ENCODE data around the gene STUB1. TPM values are rescaled to one million over a fixed set of nuclear protein-coding genes. Genes with fewer than 3 reads are reported as not detected.

Gene STUB1
- total RNA-seq (100 to 1,000 TPM; 114 to 121 (median 119) TPM), polyA plus RNA-seq (126 TPM)
- long read RNA-seq, donor 1, transcript STUB1-201 (7 exons, 1,472 nt): major isoform, 374 of 411 reads
- long read RNA-seq, donor 1, partial matches to known transcripts: 10 of 411 reads
- long read RNA-seq, donor 1, other reads (novel, unspliced or antisense): 23 of 411 reads
- long read RNA-seq, donor 2, transcript STUB1-201 (7 exons, 1,472 nt): major isoform, 174 of 197 reads
- long read RNA-seq, donor 2, partial matches to known transcripts: 7 of 197 reads
- long read RNA-seq, donor 2, other reads (novel, unspliced or antisense): 12 of 197 reads
- long read RNA-seq, donor 3, transcript STUB1-201 (7 exons, 1,472 nt): major isoform, 27 of 34 reads
- long read RNA-seq, donor 3, partial matches to known transcripts: 4 of 34 reads
- long read RNA-seq, donor 3, other reads (novel, unspliced or antisense): 2 of 34 reads
- long read RNA-seq, donor 4, transcript STUB1-201 (7 exons, 1,472 nt): major isoform, 193 of 207 reads
- long read RNA-seq, donor 4, partial matches to known transcripts: 5 of 207 reads
- long read RNA-seq, donor 4, other reads (novel, unspliced or antisense): 8 of 207 reads

DNA sequence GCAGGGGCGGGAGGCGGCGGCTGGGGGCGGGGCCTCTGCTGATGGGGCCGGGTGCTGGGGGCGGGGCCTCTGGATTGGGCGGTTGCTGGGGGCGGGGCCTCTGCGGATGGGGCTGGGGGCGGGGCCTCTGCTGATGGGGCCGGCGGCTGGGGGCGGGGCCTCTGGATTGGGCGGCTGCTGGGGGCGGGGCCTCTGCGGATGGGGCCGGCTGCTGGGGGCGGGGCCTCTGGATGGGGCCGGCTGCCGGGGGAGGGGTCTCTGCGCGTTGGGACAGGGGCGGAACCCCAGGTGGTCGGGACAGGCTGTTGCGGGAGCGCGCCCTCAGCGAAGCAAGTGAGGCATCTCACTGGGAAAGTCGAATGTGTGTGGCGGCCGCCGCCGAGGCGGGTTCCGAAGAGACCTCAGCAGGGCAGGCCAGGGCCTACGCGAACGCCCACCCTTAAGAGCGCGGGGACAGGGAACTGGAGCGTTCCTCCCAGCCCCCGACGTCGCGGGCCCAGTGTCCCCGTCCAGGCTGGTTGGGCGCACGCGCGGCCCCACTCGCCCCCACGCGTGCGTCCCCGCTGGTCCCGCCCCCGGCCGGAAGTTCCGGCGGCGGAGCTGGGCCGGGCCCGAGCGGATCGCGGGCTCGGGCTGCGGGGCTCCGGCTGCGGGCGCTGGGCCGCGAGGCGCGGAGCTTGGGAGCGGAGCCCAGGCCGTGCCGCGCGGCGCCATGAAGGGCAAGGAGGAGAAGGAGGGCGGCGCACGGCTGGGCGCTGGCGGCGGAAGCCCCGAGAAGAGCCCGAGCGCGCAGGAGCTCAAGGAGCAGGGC lies at the start of gene STUB1:
Gene STUB1 (plus strand): TSS at position 597 of the 811 bp plus-strand sequence. CDS start 116 bp downstream, at position 713.
- WGBS: under 1% methylated on average over 91 of the region's 91 CpGs
- Histone ChIP-seq H3K4me1 (ENCODE audit: control insufficient read depth, insufficient read depth, low read length) (peaks cover 7% of the 10 kb centered on the region), H3K9me3 (ENCODE audit: control insufficient read depth, low read length) (no peaks in the 10 kb centered on the region), H3K27me3 (ENCODE audit: control insufficient read depth, insufficient read depth) (no peaks in the 10 kb centered on the region), H3K4me3 (ENCODE audit: low read length) (peak within 1 kb of the TSS; percentile 77), H3K27ac (ENCODE audit: low read length) (peak within 1 kb of the TSS; percentile 96)
- intact Hi-C loops (cut with DNase I): no loop called here
- peak; percentile 89 to 96 (median 95) for DNase-seq
- peak; percentile 69 to 71 for ATAC-seq

DNA sequence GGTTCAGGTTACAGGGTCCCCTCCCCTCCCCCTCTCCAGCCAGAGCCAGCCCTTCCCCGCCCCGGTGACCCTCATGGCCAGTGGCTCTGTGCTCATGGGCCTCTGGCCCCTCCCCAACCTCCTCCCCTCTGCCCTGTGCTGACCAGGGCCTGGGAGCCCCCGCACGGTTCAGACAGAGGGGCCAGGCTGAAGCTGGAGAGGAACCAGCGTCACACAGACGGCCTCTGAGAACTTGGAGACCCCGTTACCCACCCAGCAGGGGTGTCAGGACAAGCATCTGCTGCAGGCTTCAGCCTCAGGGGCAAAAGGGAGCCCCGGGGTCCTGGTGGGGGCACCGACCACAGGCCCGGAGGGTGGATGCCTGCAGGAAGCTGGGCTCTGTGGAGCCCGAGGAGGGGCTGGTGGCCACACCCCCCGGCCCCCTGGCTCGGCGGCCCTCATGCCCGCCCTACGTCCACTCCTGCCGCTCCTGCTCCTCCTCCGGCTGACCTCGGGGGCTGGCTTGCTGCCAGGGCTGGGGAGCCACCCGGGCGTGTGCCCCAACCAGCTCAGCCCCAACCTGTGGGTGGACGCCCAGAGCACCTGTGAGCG lies 49.3 kb upstream of the STUB1 start, which contains the start of gene WFIKKN1:
Gene WFIKKN1 (plus strand): TSS at position 171 of the 591 bp plus-strand sequence. CDS start 269 bp downstream, at position 440.
- DNase-seq: peak in 2 of 3 donors; percentile 72 to 83
- intact Hi-C loops (cut with DNase I): no loop called here
- WGBS: 5% methylated on average over 23 of the region's 23 CpGs
- Histone ChIP-seq H3K4me3 (ENCODE audit: low read length) (no peak within 1 kb of the TSS), H3K27me3 (ENCODE audit: control insufficient read depth, insufficient read depth) (no peaks in the 10 kb centered on the region), H3K27ac (ENCODE audit: low read length) (no peak within 1 kb of the TSS), H3K9me3 (ENCODE audit: control insufficient read depth, low read length) (no peaks in the 10 kb centered on the region), H3K4me1 (ENCODE audit: control insufficient read depth, insufficient read depth, low read length) (peaks cover 2% of the 10 kb centered on the region)
- ATAC-seq: peak in 1 of 2 donors; percentile 10

DNA sequence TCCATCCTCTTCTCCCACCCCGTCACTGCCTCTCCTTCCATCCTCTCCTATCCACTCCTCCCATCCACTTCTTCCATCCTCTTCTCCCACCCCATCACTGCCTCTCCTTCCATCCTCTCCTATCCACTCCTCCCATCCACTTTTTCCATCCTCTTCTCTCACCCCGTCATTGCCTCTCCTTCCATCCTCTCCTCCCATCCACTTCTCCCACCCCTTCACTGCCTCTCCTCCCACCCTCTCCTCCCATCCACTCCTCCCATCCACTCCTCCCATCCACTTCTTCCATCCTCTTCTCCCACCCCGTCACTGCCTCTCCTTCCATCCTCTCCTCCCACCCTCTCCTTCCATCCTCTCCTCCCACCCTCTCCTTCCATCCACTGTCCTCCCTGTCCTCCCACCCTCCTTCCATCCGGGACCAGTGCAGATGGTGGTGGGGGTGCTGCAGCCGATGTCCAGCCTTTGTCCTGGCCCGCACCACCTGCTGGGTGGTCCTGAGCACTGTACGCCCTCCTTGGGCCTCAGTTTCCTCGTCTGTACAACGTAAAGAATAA lies 48.3 kb upstream of the STUB1 start:
- Histone ChIP-seq H3K27ac (ENCODE audit: low read length) (no peak overlapping the region), H3K4me3 (ENCODE audit: low read length) (no peak overlapping the region), H3K9me3 (ENCODE audit: control insufficient read depth, low read length) (no peaks in the 10 kb centered on the region), H3K27me3 (ENCODE audit: control insufficient read depth, insufficient read depth) (no peaks in the 10 kb centered on the region), H3K4me1 (ENCODE audit: control insufficient read depth, insufficient read depth, low read length) (peaks cover 2% of the 10 kb centered on the region)
- DNase-seq: no peak
- intact Hi-C loops (cut with DNase I): no loop called here
- ATAC-seq: no peak
- WGBS: 50% methylated on average over 9 of the region's 9 CpGs

DNA sequence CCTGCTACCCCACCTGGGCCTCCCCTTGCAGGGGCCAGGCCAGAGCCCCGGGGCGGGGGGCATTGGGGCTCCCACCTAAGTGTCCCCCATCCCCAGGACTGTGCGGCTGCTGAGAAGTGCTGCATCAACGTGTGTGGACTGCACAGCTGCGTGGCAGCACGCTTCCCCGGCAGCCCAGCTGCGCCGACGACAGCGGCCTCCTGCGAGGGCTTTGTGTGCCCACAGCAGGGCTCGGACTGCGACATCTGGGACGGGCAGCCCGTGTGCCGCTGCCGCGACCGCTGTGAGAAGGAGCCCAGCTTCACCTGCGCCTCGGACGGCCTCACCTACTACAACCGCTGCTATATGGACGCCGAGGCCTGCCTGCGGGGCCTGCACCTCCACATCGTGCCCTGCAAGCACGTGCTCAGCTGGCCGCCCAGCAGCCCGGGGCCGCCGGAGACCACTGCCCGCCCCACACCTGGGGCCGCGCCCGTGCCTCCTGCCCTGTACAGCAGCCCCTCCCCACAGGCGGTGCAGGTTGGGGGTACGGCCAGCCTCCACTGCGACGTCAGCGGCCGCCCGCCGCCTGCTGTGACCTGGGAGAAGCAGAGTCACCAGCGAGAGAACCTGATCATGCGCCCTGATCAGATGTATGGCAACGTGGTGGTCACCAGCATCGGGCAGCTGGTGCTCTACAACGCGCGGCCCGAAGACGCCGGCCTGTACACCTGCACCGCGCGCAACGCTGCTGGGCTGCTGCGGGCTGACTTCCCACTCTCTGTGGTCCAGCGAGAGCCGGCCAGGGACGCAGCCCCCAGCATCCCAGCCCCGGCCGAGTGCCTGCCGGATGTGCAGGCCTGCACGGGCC lies 47.5 kb upstream of the STUB1 start:
- 95% methylated on average over 67 of the region's 67 CpGs for WGBS
- no peak overlapping the region for H3K27ac ChIP-seq (ENCODE audit: low read length)
- H3K27me3 ChIP-seq (ENCODE audit: control insufficient read depth, insufficient read depth): no peaks in the 10 kb centered on the region
- peak in 2 of 3 donors; percentile 40 to 74 for DNase-seq
- no peak overlapping the region for H3K4me3 ChIP-seq (ENCODE audit: low read length)
- H3K4me1 ChIP-seq (ENCODE audit: control insufficient read depth, insufficient read depth, low read length): peaks cover 5% of the 10 kb centered on the region
- no peak for ATAC-seq
- no peaks in the 10 kb centered on the region for H3K9me3 ChIP-seq (ENCODE audit: control insufficient read depth, low read length)
- intact Hi-C loops (cut with DNase I): no loop called here

DNA sequence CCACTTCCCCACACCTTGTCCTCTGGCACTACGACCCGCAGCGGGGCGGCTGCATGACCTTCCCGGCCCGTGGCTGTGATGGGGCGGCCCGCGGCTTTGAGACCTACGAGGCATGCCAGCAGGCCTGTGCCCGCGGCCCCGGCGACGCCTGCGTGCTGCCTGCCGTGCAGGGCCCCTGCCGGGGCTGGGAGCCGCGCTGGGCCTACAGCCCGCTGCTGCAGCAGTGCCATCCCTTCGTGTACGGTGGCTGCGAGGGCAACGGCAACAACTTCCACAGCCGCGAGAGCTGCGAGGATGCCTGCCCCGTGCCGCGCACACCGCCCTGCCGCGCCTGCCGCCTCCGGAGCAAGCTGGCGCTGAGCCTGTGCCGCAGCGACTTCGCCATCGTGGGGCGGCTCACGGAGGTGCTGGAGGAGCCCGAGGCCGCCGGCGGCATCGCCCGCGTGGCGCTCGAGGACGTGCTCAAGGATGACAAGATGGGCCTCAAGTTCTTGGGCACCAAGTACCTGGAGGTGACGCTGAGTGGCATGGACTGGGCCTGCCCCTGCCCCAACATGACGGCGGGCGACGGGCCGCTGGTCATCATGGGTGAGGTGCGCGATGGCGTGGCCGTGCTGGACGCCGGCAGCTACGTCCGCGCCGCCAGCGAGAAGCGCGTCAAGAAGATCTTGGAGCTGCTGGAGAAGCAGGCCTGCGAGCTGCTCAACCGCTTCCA lies 46.7 kb upstream of the STUB1 start:
- 97% methylated on average over 74 of the region's 74 CpGs for WGBS
- Histone ChIP-seq H3K9me3 (ENCODE audit: control insufficient read depth, low read length) (no peaks in the 10 kb centered on the region), H3K27ac (ENCODE audit: low read length) (no peak overlapping the region), H3K4me3 (ENCODE audit: low read length) (no peak overlapping the region), H3K27me3 (ENCODE audit: control insufficient read depth, insufficient read depth) (no peaks in the 10 kb centered on the region), H3K4me1 (ENCODE audit: control insufficient read depth, insufficient read depth, low read length) (peaks cover 5% of the 10 kb centered on the region)
- intact Hi-C loops (cut with DNase I): no loop called here
- DNase-seq: peak in 2 of 3 donors; percentile 58 to 64
- no peak for ATAC-seq

DNA sequence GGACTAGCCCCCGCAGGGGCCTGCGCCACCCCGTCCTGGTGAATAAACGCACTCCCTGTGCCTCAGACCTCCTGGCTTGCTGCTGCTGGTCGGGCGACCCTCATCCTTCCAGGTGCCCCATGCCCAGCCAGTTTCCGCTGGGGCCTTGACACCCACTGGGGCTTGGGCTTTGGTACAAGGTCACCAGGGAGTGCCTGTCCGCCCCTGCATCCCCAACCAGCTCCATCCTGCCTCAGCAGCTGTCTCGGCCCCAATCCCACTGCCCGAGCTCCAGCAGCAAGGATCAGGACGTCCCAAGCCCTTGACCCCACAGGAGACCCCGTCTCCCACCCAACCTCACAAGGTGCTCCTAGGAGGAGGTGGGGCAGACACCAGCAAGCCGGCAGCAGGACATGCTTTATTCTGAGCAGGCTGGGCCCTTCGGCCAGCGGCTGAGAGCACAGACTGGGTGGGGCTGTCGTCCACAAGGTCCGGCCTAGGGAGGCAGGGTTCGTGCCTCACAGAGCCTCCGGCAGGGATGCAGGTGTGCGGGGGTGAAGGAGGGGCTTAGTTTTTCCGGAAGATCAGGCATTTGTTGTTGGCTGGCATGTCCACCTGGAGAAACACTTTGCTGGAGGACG lies 46.0 kb upstream of the STUB1 start:
- Histone ChIP-seq H3K27me3 (ENCODE audit: control insufficient read depth, insufficient read depth) (no peaks in the 10 kb centered on the region), H3K9me3 (ENCODE audit: control insufficient read depth, low read length) (no peaks in the 10 kb centered on the region), H3K27ac (ENCODE audit: low read length) (no peak overlapping the region), H3K4me1 (ENCODE audit: control insufficient read depth, insufficient read depth, low read length) (peaks cover 5% of the 10 kb centered on the region), H3K4me3 (ENCODE audit: low read length) (no peak overlapping the region)
- peak in 1 of 3 donors; percentile 66 for DNase-seq
- intact Hi-C loops (cut with DNase I): no loop called here
- no peak for ATAC-seq
- WGBS: 90% methylated on average over 22 of the region's 22 CpGs

DNA sequence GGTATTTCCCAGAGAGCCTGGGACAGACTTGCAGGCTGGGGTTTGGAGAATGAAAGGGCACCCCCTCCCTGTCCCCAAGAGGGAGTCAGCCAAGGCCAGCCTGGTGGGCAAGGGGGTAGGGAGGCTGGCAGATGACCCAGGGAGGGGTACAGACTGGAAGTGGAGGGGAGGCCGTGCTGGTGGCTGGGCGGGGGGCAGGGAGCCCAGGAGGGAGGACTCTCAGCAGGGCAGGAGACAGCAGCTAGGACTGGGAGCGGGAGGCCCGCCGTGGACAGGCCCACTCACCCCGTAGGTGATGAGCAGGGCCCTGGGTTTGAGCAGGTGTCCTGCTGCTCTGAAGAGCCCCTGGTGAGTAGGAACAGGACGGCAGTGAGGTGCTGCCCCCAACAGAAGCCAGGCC lies 45.2 kb upstream of the STUB1 start:
- H3K27me3 ChIP-seq (ENCODE audit: control insufficient read depth, insufficient read depth): no peaks in the 10 kb centered on the region
- DNase-seq (peak in 1 of 3 donors; percentile 58), ATAC-seq (no peak)
- H3K27ac ChIP-seq (ENCODE audit: low read length): no peak overlapping the region
- H3K9me3 ChIP-seq (ENCODE audit: control insufficient read depth, low read length): no peaks in the 10 kb centered on the region
- H3K4me3 ChIP-seq (ENCODE audit: low read length): no peak overlapping the region
- H3K4me1 ChIP-seq (ENCODE audit: control insufficient read depth, insufficient read depth, low read length): peaks cover 5% of the 10 kb centered on the region
- 86% methylated on average over 7 of the region's 7 CpGs for WGBS
- intact Hi-C loops (cut with DNase I): no loop called here

DNA sequence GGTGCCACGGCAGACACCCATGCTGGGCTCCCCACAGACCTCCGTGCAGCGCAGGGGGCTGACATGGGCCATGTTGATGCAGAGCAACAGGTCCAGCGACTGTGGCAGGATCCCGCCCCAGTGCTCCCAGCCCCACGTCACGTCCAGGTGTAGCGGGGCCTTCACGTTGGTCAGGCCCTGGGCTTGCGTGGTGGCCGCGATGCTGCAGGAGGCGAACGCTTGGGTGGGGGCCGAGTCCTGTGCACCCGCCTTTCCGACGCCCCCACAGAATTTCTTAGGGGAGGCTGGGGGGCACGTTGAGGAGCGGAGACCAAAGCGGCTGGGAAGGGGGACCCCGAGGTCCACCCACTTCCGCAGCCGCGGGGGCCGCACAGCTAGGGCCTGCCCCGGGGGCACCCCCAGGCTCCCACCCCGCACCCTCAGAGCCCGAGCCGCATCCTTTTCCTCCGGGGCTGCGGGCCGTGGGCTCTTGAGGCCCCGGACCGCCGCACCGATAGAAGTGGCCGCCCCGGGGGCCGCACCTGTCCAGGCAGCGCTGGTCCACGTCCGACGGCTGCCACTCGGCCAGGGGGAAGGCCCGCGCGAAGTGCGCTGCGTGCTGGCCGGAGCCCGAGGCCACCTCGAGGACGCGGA lies 44.5 kb upstream of the STUB1 start:
- Histone ChIP-seq H3K4me3 (ENCODE audit: low read length) (peak overlapping the region; percentile 44), H3K4me1 (ENCODE audit: control insufficient read depth, insufficient read depth, low read length) (peaks cover 5% of the 10 kb centered on the region), H3K27me3 (ENCODE audit: control insufficient read depth, insufficient read depth) (no peaks in the 10 kb centered on the region), H3K9me3 (ENCODE audit: control insufficient read depth, low read length) (no peaks in the 10 kb centered on the region), H3K27ac (ENCODE audit: low read length) (no peak overlapping the region)
- DNase-seq (peak in 1 of 3 donors; percentile 78), ATAC-seq (no peak)
- intact Hi-C loops (cut with DNase I): no loop called here
- 3% methylated on average over 55 of the region's 55 CpGs for WGBS
